A549 (cell line): Measurements from ENCODE around the gene ZNF212.

Experiments
- CBX8 ChIP-seq: fragments of 200-600 bp; sonication (generic); IDR thresholded peaks from 2 replicates; pipeline ENCODE4 v1.6.1; 2016
- FOSL2 ChIP-seq, 2 experiments: fragments of 450-650 bp in 1 of 2; fragments of >200 bp in 1 of 2; sonication (Bioruptor Twin) in 1 of 2; formaldehyde crosslinking; IDR thresholded peaks; 2 replicates each; pipeline versions ENCODE4 v1.5.0 to v1.6.1; 2016 to 2020; ENCODE audit warnings: mild to moderate bottlenecking in 1 of 2, moderate library complexity in 1 of 2
- JUNB ChIP-seq: fragments of >200 bp; sonication (Bioruptor Twin); formaldehyde crosslinking; IDR thresholded peaks from 2 replicates; pipeline ENCODE4 v1.6.1; 2016
- MAX ChIP-seq: IDR thresholded peaks from 2 replicates; pipeline ENCODE4 v1.6.1; 2012
- POLR2A ChIP-seq: IDR thresholded peaks from 2 replicates; pipeline ENCODE4 v1.6.1; 2012; ENCODE audit warnings: mild to moderate bottlenecking, low read length
- TF ChIP-seq, protein P1 (sequence below): fragments of >200 bp; sonication (Bioruptor Twin); formaldehyde crosslinking; IDR thresholded peaks from 3 replicates; pipeline ENCODE4 v1.5.1; 2016

DNA sequence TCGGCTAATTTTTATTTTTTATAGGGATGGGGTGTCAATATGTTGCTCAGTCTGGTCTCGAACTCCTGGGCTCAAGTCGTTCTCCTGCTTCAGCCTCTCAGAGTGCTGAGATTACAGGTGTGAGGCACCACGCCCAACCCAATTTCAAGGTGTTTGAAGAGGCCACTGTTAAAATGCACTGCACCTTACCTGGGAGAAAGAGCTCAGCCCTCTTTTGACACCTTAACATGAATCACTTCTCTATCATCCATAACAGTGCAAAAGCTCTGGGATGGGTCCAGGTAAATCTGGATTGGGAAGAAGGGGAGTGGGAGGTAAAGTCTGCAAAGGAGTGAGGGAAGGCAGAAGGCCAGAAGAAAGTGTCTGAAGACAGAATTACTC is 44.7 kb upstream of the ZNF212 start:
- TF ChIP-seq JUNB (no peak), FOSL2 (IDR thresholded peaks at IDR 0.05) (no peak), FOSL2 (CRISPR knock-in tag; IDR thresholded peaks at IDR 0.05) (no peak), POLR2A (no peak), CBX8 (no peak), MAX (no peak)
- TF ChIP-seq, protein P1, sequence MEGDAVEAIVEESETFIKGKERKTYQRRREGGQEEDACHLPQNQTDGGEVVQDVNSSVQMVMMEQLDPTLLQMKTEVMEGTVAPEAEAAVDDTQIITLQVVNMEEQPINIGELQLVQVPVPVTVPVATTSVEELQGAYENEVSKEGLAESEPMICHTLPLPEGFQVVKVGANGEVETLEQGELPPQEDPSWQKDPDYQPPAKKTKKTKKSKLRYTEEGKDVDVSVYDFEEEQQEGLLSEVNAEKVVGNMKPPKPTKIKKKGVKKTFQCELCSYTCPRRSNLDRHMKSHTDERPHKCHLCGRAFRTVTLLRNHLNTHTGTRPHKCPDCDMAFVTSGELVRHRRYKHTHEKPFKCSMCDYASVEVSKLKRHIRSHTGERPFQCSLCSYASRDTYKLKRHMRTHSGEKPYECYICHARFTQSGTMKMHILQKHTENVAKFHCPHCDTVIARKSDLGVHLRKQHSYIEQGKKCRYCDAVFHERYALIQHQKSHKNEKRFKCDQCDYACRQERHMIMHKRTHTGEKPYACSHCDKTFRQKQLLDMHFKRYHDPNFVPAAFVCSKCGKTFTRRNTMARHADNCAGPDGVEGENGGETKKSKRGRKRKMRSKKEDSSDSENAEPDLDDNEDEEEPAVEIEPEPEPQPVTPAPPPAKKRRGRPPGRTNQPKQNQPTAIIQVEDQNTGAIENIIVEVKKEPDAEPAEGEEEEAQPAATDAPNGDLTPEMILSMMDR: no peak
